HEK293 (cell line): ENCODE results near the gene DOP1B.
A peak's percentile ranks its signal among the peaks of the same experiment; 100 is the strongest.

Source experiments
- HOXD13 ChIP-seq: sonication (generic); formaldehyde crosslinking; IDR thresholded peaks from 2 replicates; pipeline ENCODE4 v1.8.0; 2022; ENCODE audit warnings: missing genetic modification reagents, borderline replicate concordance
- KLF10 ChIP-seq: fragments of 450-650 bp; IDR thresholded peaks from 2 replicates; pipeline ENCODE4 v1.5.1; 2018; ENCODE audit warnings: missing biosample characterization, mild to moderate bottlenecking, missing genetic modification characterization
- MZF1 ChIP-seq: fragments of 450-650 bp; formaldehyde crosslinking; IDR thresholded peaks from 2 replicates; pipeline ENCODE4 v1.5.1; 2017; ENCODE audit warnings: missing biosample characterization, missing genetic modification characterization, borderline replicate concordance
- TSHZ1 ChIP-seq: fragments of 450-650 bp; formaldehyde crosslinking; IDR thresholded peaks from 2 replicates; pipeline ENCODE4 v1.5.1; 2016; ENCODE audit warnings: missing biosample characterization, missing genetic modification characterization, borderline replicate concordance
- ZBTB11 ChIP-seq: fragments of 450-650 bp; formaldehyde crosslinking; conservative IDR thresholded peaks from 2 replicates; pipeline ENCODE4 v1.5.1; 2016; ENCODE audit warnings: low read depth, missing biosample characterization, missing genetic modification characterization
- ZBTB26 ChIP-seq: fragments of 450-650 bp; formaldehyde crosslinking; optimal IDR thresholded peaks from 2 replicates; pipeline ENCODE3; 2016; ENCODE audit warnings: missing biosample characterization, mild to moderate bottlenecking, missing genetic modification characterization
- ZEB2 ChIP-seq: fragments of 450-650 bp; formaldehyde crosslinking; IDR thresholded peaks from 2 replicates; pipeline ENCODE4 v1.5.1; 2016; ENCODE audit warnings: missing biosample characterization, missing genetic modification characterization
- ZFP41 ChIP-seq: fragments of 450-650 bp; formaldehyde crosslinking; IDR thresholded peaks from 2 replicates; pipeline ENCODE4 v1.5.1; 2016; ENCODE audit warnings: missing biosample characterization, missing genetic modification characterization, borderline replicate concordance
- ZNF146 ChIP-seq: fragments of 450-650 bp; formaldehyde crosslinking; IDR thresholded peaks from 2 replicates; pipeline ENCODE4 v1.5.1; 2016; ENCODE audit warnings: missing biosample characterization, missing genetic modification characterization
- ZNF341 ChIP-seq: fragments of 450-650 bp; formaldehyde crosslinking; IDR thresholded peaks from 2 replicates; pipeline ENCODE4; 2016; ENCODE audit warnings: low read depth, missing biosample characterization, missing genetic modification characterization
- ZNF350 ChIP-seq: fragments of 450-650 bp; formaldehyde crosslinking; IDR thresholded peaks from 2 replicates; pipeline ENCODE4 v1.5.0; 2017; ENCODE audit warnings: missing biosample characterization, mild to moderate bottlenecking, missing genetic modification characterization
- ZNF416 ChIP-seq: fragments of 450-650 bp; formaldehyde crosslinking; IDR thresholded peaks from 2 replicates; pipeline ENCODE4 v1.5.1; 2016; ENCODE audit warnings: missing biosample characterization, missing genetic modification characterization
- ZNF558 ChIP-seq: fragments of 450-650 bp; formaldehyde crosslinking; IDR thresholded peaks from 2 replicates; pipeline ENCODE4 v1.5.1; 2016; ENCODE audit warnings: missing biosample characterization, missing genetic modification characterization
- ZNF571 ChIP-seq: fragments of 450-650 bp; formaldehyde crosslinking; IDR thresholded peaks from 2 replicates; pipeline ENCODE4 v1.5.0; 2017; ENCODE audit warnings: missing biosample characterization, missing genetic modification characterization
- ZNF776 ChIP-seq: fragments of 450-650 bp; formaldehyde crosslinking; IDR thresholded peaks from 2 replicates; pipeline ENCODE4 v1.5.0; 2017; ENCODE audit warnings: missing biosample characterization, missing genetic modification characterization, borderline replicate concordance
- ZNF777 ChIP-seq: fragments of 450-650 bp; formaldehyde crosslinking; IDR thresholded peaks from 2 replicates; pipeline ENCODE4 v1.5.1; 2017; ENCODE audit warnings: missing biosample characterization, missing genetic modification characterization, borderline replicate concordance
- ZNF785 ChIP-seq: fragments of 450-650 bp; formaldehyde crosslinking; IDR thresholded peaks from 2 replicates; pipeline ENCODE4 v1.5.1; 2016; ENCODE audit warnings: missing biosample characterization, missing genetic modification characterization
- TF ChIP-seq, protein P1 (sequence below): fragments of 450-650 bp; formaldehyde crosslinking; IDR thresholded peaks from 2 replicates; pipeline ENCODE4 v1.5.1; 2016; ENCODE audit warnings: missing biosample characterization, missing genetic modification characterization
- TF ChIP-seq, protein P2 (sequence below): fragments of 450-650 bp; formaldehyde crosslinking; IDR thresholded peaks from 2 replicates; pipeline ENCODE4 v1.5.1; 2016; ENCODE audit warnings: missing biosample characterization, missing genetic modification characterization, borderline replicate concordance
- TF ChIP-seq, protein P3 (sequence below): fragments of 450-650 bp; formaldehyde crosslinking; IDR thresholded peaks from 2 replicates; pipeline ENCODE4 v1.5.1; 2016; ENCODE audit warnings: missing biosample characterization, missing genetic modification characterization

The DOP1B gene

GRCh38 chr21:36122977-36123376 is 33.6 kb upstream of the DOP1B start (continued):
- TF ChIP-seq, protein P1, sequence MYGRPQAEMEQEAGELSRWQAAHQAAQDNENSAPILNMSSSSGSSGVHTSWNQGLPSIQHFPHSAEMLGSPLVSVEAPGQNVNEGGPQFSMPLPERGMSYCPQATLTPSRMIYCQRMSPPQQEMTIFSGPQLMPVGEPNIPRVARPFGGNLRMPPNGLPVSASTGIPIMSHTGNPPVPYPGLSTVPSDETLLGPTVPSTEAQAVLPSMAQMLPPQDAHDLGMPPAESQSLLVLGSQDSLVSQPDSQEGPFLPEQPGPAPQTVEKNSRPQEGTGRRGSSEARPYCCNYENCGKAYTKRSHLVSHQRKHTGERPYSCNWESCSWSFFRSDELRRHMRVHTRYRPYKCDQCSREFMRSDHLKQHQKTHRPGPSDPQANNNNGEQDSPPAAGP (tag by site-specific recombination): no peak
- TF ChIP-seq ZNF146 (tag by site-specific recombination) (peak; percentile 13; the same call in 1 of the 2 replicates), ZFP41 (tag by site-specific recombination) (no peak), ZBTB11 (tag by site-specific recombination) (peak; percentile 95), ZNF341 (tag by site-specific recombination) (peak; percentile 67), ZNF571 (no peak), KLF10 (tag by site-specific recombination) (no peak), ZNF558 (tag by site-specific recombination) (peak; percentile 97), ZNF776 (tag by site-specific recombination) (no peak), HOXD13 (no peak), ZEB2 (tag by site-specific recombination) (0 out of 2 replicates have a peak, but pooled peaks have one; percentile 45), ZNF416 (tag by site-specific recombination) (no peak), ZNF785 (tag by site-specific recombination) (no peak), ZNF777 (tag by site-specific recombination) (no peak), ZNF350 (tag by site-specific recombination) (no peak), ZBTB26 (tag by site-specific recombination) (no peak), MZF1 (tag by site-specific recombination) (peak; percentile 92; the same call in 1 of the 2 replicates), TSHZ1 (tag by site-specific recombination) (peak; percentile 47; the same call in 1 of the 2 replicates)
- TF ChIP-seq, protein P2, sequence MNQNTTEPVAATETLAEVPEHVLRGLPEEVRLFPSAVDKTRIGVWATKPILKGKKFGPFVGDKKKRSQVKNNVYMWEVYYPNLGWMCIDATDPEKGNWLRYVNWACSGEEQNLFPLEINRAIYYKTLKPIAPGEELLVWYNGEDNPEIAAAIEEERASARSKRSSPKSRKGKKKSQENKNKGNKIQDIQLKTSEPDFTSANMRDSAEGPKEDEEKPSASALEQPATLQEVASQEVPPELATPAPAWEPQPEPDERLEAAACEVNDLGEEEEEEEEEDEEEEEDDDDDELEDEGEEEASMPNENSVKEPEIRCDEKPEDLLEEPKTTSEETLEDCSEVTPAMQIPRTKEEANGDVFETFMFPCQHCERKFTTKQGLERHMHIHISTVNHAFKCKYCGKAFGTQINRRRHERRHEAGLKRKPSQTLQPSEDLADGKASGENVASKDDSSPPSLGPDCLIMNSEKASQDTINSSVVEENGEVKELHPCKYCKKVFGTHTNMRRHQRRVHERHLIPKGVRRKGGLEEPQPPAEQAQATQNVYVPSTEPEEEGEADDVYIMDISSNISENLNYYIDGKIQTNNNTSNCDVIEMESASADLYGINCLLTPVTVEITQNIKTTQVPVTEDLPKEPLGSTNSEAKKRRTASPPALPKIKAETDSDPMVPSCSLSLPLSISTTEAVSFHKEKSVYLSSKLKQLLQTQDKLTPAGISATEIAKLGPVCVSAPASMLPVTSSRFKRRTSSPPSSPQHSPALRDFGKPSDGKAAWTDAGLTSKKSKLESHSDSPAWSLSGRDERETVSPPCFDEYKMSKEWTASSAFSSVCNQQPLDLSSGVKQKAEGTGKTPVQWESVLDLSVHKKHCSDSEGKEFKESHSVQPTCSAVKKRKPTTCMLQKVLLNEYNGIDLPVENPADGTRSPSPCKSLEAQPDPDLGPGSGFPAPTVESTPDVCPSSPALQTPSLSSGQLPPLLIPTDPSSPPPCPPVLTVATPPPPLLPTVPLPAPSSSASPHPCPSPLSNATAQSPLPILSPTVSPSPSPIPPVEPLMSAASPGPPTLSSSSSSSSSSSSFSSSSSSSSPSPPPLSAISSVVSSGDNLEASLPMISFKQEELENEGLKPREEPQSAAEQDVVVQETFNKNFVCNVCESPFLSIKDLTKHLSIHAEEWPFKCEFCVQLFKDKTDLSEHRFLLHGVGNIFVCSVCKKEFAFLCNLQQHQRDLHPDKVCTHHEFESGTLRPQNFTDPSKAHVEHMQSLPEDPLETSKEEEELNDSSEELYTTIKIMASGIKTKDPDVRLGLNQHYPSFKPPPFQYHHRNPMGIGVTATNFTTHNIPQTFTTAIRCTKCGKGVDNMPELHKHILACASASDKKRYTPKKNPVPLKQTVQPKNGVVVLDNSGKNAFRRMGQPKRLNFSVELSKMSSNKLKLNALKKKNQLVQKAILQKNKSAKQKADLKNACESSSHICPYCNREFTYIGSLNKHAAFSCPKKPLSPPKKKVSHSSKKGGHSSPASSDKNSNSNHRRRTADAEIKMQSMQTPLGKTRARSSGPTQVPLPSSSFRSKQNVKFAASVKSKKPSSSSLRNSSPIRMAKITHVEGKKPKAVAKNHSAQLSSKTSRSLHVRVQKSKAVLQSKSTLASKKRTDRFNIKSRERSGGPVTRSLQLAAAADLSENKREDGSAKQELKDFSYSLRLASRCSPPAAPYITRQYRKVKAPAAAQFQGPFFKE (tag by site-specific recombination): no peak
- TF ChIP-seq, protein P3, sequence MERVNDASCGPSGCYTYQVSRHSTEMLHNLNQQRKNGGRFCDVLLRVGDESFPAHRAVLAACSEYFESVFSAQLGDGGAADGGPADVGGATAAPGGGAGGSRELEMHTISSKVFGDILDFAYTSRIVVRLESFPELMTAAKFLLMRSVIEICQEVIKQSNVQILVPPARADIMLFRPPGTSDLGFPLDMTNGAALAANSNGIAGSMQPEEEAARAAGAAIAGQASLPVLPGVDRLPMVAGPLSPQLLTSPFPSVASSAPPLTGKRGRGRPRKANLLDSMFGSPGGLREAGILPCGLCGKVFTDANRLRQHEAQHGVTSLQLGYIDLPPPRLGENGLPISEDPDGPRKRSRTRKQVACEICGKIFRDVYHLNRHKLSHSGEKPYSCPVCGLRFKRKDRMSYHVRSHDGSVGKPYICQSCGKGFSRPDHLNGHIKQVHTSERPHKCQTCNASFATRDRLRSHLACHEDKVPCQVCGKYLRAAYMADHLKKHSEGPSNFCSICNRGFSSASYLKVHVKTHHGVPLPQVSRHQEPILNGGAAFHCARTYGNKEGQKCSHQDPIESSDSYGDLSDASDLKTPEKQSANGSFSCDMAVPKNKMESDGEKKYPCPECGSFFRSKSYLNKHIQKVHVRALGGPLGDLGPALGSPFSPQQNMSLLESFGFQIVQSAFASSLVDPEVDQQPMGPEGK (tag by site-specific recombination): no peak
